T-helper 1 cell treated with Interleukin-12 subunit alpha and Interleukin-12 subunit beta and Interleukin-4 antibody, amounts not matched to agents 30 μg/mL and 1 μg/mL, for 36 hours (primary cell): ENCODE measurements around the gene PLAGL2.

Experiments
- H3K27ac Mint-ChIP-seq: one replicate; pipeline ENCODE4 v1.8.0; 2021; ENCODE audit warnings: mild to moderate bottlenecking, mixed read lengths
- H3K27me3 Mint-ChIP-seq: one replicate; pipeline ENCODE4 v1.8.0; 2021; ENCODE audit warnings: low read depth, mixed read lengths
- H3K36me3 Mint-ChIP-seq: one replicate; pipeline ENCODE4 v1.8.0; 2021; ENCODE audit warnings: low read depth, mixed read lengths
- H3K4me1 Mint-ChIP-seq: one replicate; pipeline ENCODE4 v1.8.0; 2021; ENCODE audit warnings: low read depth, mixed read lengths
- H3K4me3 Mint-ChIP-seq: one replicate; pipeline ENCODE4 v1.8.0; 2021; ENCODE audit warnings: mild to moderate bottlenecking, moderate library complexity, mixed read lengths
- H3K9me3 Mint-ChIP-seq: one replicate; pipeline ENCODE4 v1.8.0; 2021; ENCODE audit warnings: mixed read lengths

The PLAGL2 gene

GRCh38 chr20:32236048-32236533 is 28.5 kb upstream of the PLAGL2 start:
- Mint-ChIP-seq H3K27me3 (no peaks in the 10 kb centered on the region), H3K27ac (no peak overlapping the region), H3K36me3 (peaks cover 33% of the 10 kb centered on the region), H3K4me1 (peaks cover 26% of the 10 kb centered on the region), H3K4me3 (no peak overlapping the region), H3K9me3 (no peaks in the 10 kb centered on the region)

- Mint-ChIP-seq H3K4me3 (no peak overlapping the region), H3K4me1 (peaks cover 25% of the 10 kb centered on the region), H3K36me3 (peaks cover 38% of the 10 kb centered on the region), H3K27me3 (no peaks in the 10 kb centered on the region), H3K27ac (peak overlapping the region; percentile 42), H3K9me3 (no peaks in the 10 kb centered on the region)
Measured at GRCh38 chr20:32235331-32236047, 27.9 kb upstream of the PLAGL2 start.

- peaks cover 39% of the 10 kb centered on the region for H3K36me3 Mint-ChIP-seq
- no peak overlapping the region for H3K27ac Mint-ChIP-seq
- H3K4me3 Mint-ChIP-seq, result no peak overlapping the region
- no peaks in the 10 kb centered on the region for H3K9me3 Mint-ChIP-seq
- H3K4me1 Mint-ChIP-seq, result peaks cover 23% of the 10 kb centered on the region
- no peaks in the 10 kb centered on the region for H3K27me3 Mint-ChIP-seq
Measured at GRCh38 chr20:32234135-32234808, 26.7 kb upstream of the PLAGL2 start.

- H3K36me3 Mint-ChIP-seq, result peaks cover 47% of the 10 kb centered on the region
- no peak overlapping the region for H3K4me3 Mint-ChIP-seq
- H3K27me3 Mint-ChIP-seq, result no peaks in the 10 kb centered on the region
- H3K27ac Mint-ChIP-seq, result peak overlapping the region; percentile 74
- H3K4me1 Mint-ChIP-seq, result peaks cover 23% of the 10 kb centered on the region
- H3K9me3 Mint-ChIP-seq, result no peaks in the 10 kb centered on the region
Measured at GRCh38 chr20:32233286-32233685, 25.7 kb upstream of the PLAGL2 start.

- Mint-ChIP-seq H3K36me3 (peaks cover 51% of the 10 kb centered on the region), H3K4me1 (peaks cover 24% of the 10 kb centered on the region), H3K4me3 (peak overlapping the region; percentile 75), H3K27ac (peak overlapping the region; percentile 97), H3K27me3 (no peaks in the 10 kb centered on the region), H3K9me3 (no peaks in the 10 kb centered on the region)
Measured at GRCh38 chr20:32232326-32232886, 24.9 kb upstream of the PLAGL2 start.

- Mint-ChIP-seq H3K27ac (peak overlapping the region; percentile 97), H3K4me3 (peak overlapping the region; percentile 75), H3K4me1 (peaks cover 24% of the 10 kb centered on the region), H3K27me3 (no peaks in the 10 kb centered on the region), H3K36me3 (peaks cover 49% of the 10 kb centered on the region), H3K9me3 (no peaks in the 10 kb centered on the region)
Measured at GRCh38 chr20:32231847-32232246, 24.3 kb upstream of the PLAGL2 start.

- no peaks in the 10 kb centered on the region for H3K27me3 Mint-ChIP-seq
- no peaks in the 10 kb centered on the region for H3K9me3 Mint-ChIP-seq
- peak overlapping the region; percentile 97 for H3K27ac Mint-ChIP-seq
- peaks cover 50% of the 10 kb centered on the region for H3K36me3 Mint-ChIP-seq
- H3K4me3 Mint-ChIP-seq, result no peak overlapping the region
- peaks cover 24% of the 10 kb centered on the region for H3K4me1 Mint-ChIP-seq
Measured at GRCh38 chr20:32231245-32231644, 23.7 kb upstream of the PLAGL2 start.

GRCh38 chr20:32230707-32231106 is 23.2 kb upstream of the PLAGL2 start:
- Mint-ChIP-seq H3K27me3 (no peaks in the 10 kb centered on the region), H3K4me1 (peaks cover 26% of the 10 kb centered on the region), H3K36me3 (peaks cover 49% of the 10 kb centered on the region), H3K9me3 (no peaks in the 10 kb centered on the region), H3K4me3 (no peak overlapping the region), H3K27ac (no peak overlapping the region)

GRCh38 chr20:32229251-32229747 is 21.8 kb upstream of the PLAGL2 start:
- Mint-ChIP-seq H3K36me3 (peaks cover 45% of the 10 kb centered on the region), H3K27ac (no peak overlapping the region)

GRCh38 chr20:32227744-32228688 is 20.5 kb upstream of the PLAGL2 start:
- Mint-ChIP-seq H3K36me3 (peaks cover 38% of the 10 kb centered on the region), H3K27me3 (no peaks in the 10 kb centered on the region), H3K27ac (no peak overlapping the region), H3K4me1 (peaks cover 20% of the 10 kb centered on the region), H3K9me3 (no peaks in the 10 kb centered on the region), H3K4me3 (no peak overlapping the region)

More at GRCh38 chr20:32229251-32229747, 21.8 kb upstream of the PLAGL2 start:
- Mint-ChIP-seq H3K9me3 (no peaks in the 10 kb centered on the region), H3K4me1 (peaks cover 26% of the 10 kb centered on the region), H3K27me3 (no peaks in the 10 kb centered on the region), H3K4me3 (no peak overlapping the region)

- Mint-ChIP-seq H3K27me3 (no peaks in the 10 kb centered on the region), H3K4me3 (no peak overlapping the region), H3K9me3 (no peaks in the 10 kb centered on the region), H3K36me3 (peaks cover 36% of the 10 kb centered on the region), H3K4me1 (peaks cover 14% of the 10 kb centered on the region), H3K27ac (no peak overlapping the region)
Measured at GRCh38 chr20:32227306-32227705, 19.8 kb upstream of the PLAGL2 start.

- H3K4me1 Mint-ChIP-seq, result peaks cover 6% of the 10 kb centered on the region
- H3K27ac Mint-ChIP-seq, result no peak overlapping the region
- H3K27me3 Mint-ChIP-seq, result no peaks in the 10 kb centered on the region
- peaks cover 37% of the 10 kb centered on the region for H3K36me3 Mint-ChIP-seq
- no peaks in the 10 kb centered on the region for H3K9me3 Mint-ChIP-seq
- H3K4me3 Mint-ChIP-seq, result no peak overlapping the region
Measured at GRCh38 chr20:32226391-32226790, 18.8 kb upstream of the PLAGL2 start.

- H3K27ac Mint-ChIP-seq, result no peak overlapping the region
- no peaks in the 10 kb centered on the region for H3K27me3 Mint-ChIP-seq
- peaks cover 38% of the 10 kb centered on the region for H3K36me3 Mint-ChIP-seq
- H3K4me3 Mint-ChIP-seq, result no peak overlapping the region
- no peaks in the 10 kb centered on the region for H3K9me3 Mint-ChIP-seq
- H3K4me1 Mint-ChIP-seq, result peaks cover 3% of the 10 kb centered on the region
Measured at GRCh38 chr20:32224463-32224862, 16.9 kb upstream of the PLAGL2 start.
